Subcutaneous abdominal adipose tissue (tissue), 5 donors: ENCODE measurements around the gene USP54.

ENCODE experiments used
- H3K27ac ChIP-seq: one replicate; pipeline ENCODE4 v1.7.0; 2013; ENCODE audit warnings: low read depth, mild to moderate bottlenecking, inconsistent platforms, low read length, moderate library complexity
- H3K27me3 ChIP-seq, 5 donors: one replicate each; pipeline ENCODE4 v1.7.0; 2013; ENCODE audit warnings: low read length in 5 of 5, inconsistent platforms in 1 of 5; ENCODE audit not compliant: control insufficient read depth in 5 of 5, insufficient read depth in 4 of 5
- H3K36me3 ChIP-seq, 5 donors: one replicate each; pipeline ENCODE4 v1.7.0; 2013; ENCODE audit warnings: low read length in 5 of 5; ENCODE audit not compliant: control insufficient read depth in 5 of 5, insufficient read depth in 5 of 5
- H3K4me1 ChIP-seq, 5 donors: one replicate each; pipeline ENCODE4 v1.7.0; 2013; ENCODE audit warnings: low read length in 5 of 5, mild to moderate bottlenecking in 3 of 5, moderate library complexity in 1 of 5; ENCODE audit not compliant: control insufficient read depth in 5 of 5, insufficient read depth in 5 of 5
- H3K4me3 ChIP-seq, 5 donors: one replicate each; pipeline ENCODE4 v1.7.0; 2013; ENCODE audit warnings: low read length in 5 of 5, low read depth in 1 of 5
- H3K9ac ChIP-seq, 5 donors: one replicate each; pipeline ENCODE4 v1.7.0; 2013; ENCODE audit warnings: low read length in 5 of 5, mild to moderate bottlenecking in 4 of 5, moderate library complexity in 3 of 5
- H3K9me3 ChIP-seq, 5 donors: one replicate each; pipeline ENCODE4 v1.7.0; 2013; ENCODE audit warnings: low read length in 5 of 5; ENCODE audit not compliant: control insufficient read depth in 5 of 5
- donor health status: healthy.
- donor health status: healthy.
- donor health status: healthy.
- donor health status: healthy.
- donor health status: healthy.

The USP54 gene

DNA sequence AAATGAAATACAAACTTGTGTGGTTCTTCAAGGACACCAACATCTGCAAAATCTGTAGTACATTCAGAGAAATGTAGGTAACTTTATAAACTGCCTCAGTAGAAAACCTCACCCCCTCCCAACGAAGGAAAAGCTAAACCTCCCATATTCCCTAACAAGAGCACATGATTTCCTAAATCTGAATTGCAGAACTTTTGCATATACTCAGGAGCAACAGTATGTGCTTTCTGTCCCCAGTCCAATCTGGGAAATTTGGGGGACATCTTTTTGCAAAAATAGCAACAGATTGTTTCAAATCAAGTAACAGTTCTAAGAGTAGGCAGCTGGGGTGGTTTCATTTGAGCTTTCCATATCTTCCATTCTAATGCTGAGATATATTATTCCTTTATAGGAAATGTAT is 142.0 kb downstream of the USP54 start:
- peaks cover 26 to 40% (median 35%) of the 10 kb centered on the region in 5 donors for H3K36me3 ChIP-seq
- H3K4me1 ChIP-seq: no peaks in the 10 kb centered on the region

GRCh38 chr10:73448384-73448783 is 142.8 kb downstream of the USP54 start:
- H3K36me3 ChIP-seq: peaks cover 24 to 42% (median 33%) of the 10 kb centered on the region in 5 donors
- H3K27ac ChIP-seq: no peak overlapping the region
- H3K4me3 ChIP-seq: no peak overlapping the region
- no peak overlapping the region for H3K9ac ChIP-seq
- no peaks in the 10 kb centered on the region for H3K9me3 ChIP-seq
- no peaks in the 10 kb centered on the region for H3K4me1 ChIP-seq
- H3K27me3 ChIP-seq: no peaks in the 10 kb centered on the region

More for the DNA sequence above, 142.0 kb downstream of the USP54 start:
- no peaks in the 10 kb centered on the region for H3K27me3 ChIP-seq
- no peak overlapping the region for H3K4me3 ChIP-seq
- H3K27ac ChIP-seq: no peak overlapping the region
- no peaks in the 10 kb centered on the region for H3K9me3 ChIP-seq
- H3K9ac ChIP-seq: no peak overlapping the region
